ENCODE measurements around the gene SERPINB6.
"Not testable (repeated sequence)": the region's sequence is repeated elsewhere in the genome, so short reads cannot be mapped to it uniquely, and the experiment has no call there.

- TF ChIP-seq, protein P1, sequence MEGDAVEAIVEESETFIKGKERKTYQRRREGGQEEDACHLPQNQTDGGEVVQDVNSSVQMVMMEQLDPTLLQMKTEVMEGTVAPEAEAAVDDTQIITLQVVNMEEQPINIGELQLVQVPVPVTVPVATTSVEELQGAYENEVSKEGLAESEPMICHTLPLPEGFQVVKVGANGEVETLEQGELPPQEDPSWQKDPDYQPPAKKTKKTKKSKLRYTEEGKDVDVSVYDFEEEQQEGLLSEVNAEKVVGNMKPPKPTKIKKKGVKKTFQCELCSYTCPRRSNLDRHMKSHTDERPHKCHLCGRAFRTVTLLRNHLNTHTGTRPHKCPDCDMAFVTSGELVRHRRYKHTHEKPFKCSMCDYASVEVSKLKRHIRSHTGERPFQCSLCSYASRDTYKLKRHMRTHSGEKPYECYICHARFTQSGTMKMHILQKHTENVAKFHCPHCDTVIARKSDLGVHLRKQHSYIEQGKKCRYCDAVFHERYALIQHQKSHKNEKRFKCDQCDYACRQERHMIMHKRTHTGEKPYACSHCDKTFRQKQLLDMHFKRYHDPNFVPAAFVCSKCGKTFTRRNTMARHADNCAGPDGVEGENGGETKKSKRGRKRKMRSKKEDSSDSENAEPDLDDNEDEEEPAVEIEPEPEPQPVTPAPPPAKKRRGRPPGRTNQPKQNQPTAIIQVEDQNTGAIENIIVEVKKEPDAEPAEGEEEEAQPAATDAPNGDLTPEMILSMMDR (IDR thresholded peaks at IDR 0.05 in 8 of 11, conservative IDR thresholded peaks at IDR 0.05 in 3 of 11): not testable (repeated sequence)
- not testable (repeated sequence) for TF ChIP-seq POLR2A (IDR thresholded peaks at IDR 0.05)
Observed at GRCh38 chr6:2908516-2908915, 62.9 kb downstream of the SERPINB6 start.
